ENCODE measurements around the gene LYPD6.

Gene LYPD6

GRCh38 chr2:149399934-149400615 lies 69.7 kb downstream of the LYPD6 start:
- DNase-seq = no peak

GRCh38 chr2:149400997-149401396 lies 70.6 kb downstream of the LYPD6 start:
- DNase-seq = no peak

- no peak for DNase-seq
These were observed 79.1 kb downstream of the LYPD6 start for GRCh38 chr2:149409506-149409905.

- DNase-seq = no peak
These were observed 80.5 kb downstream of the LYPD6 start for GRCh38 chr2:149410701-149411484.

- no peak for DNase-seq
These were observed 83.1 kb downstream of the LYPD6 start for GRCh38 chr2:149413487-149413886.

- no peak for DNase-seq
These were observed 84.7 kb downstream of the LYPD6 start for GRCh38 chr2:149415086-149415485.

DNA sequence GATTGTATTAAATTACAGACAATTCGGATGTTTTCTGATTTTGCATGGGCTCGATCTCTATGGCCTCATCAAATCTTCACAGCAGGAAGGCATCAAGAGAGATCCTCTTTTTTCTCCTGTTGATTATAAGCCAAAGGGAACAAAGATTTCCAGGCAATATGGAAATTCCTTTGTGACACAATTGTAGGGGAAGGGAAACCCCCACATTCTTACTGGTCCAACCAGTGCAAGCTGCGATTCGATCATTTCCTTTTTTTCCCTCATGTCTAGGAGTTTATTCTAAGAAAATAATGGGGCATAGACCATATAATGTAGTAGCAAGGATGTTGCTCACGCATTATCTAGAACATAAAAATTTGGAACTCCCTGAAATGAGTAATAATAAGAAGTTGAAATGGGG lies 87.7 kb downstream of the LYPD6 start:
- no peak for DNase-seq

DNA sequence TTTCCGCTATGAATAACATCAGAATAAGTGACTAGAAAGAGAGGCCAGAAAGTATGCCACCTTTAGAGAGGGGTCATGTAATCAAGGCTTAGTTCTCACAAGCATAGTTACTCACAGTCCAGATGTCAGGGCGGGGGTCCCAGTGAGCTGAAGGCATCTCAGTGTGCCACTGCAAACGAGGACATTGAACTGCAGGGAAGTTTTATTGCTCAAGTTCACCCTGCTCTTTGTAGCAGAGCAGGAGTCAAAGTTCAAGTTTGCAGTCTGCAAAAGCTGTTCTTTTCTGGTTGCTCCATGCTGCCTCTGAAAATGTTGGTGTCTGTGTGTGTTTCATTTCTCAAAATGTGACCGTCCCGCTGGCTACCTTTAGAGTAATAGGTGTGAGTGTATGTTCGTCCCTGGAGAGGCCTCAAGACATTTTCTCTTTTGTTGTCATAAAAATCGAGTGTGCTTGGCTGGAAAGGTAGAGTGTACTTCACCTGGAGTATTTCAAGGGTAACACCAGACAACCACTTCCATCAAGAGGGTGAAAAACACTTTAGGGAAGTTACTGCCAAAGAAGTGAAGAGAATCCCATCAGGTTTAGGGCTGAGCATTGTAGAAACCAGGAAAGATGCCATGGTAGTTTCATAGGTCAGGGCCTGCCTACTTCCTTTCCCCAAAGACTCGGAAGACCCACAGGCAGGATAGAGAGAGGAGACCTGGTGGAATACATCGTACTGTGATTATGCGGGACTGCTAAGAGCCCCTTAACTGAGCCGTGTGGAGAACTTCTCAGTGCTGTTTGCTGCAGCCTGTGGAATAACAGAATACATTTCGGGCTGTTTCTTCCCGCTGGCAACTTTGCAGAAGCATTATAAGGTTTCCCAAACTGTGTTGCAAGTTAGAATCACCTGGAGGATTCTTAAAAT lies 89.9 kb downstream of the LYPD6 start:
- no peak for DNase-seq

- DNase-seq = no peak
These were observed 91.4 kb downstream of the LYPD6 start for GRCh38 chr2:149421791-149422190.

DNA sequence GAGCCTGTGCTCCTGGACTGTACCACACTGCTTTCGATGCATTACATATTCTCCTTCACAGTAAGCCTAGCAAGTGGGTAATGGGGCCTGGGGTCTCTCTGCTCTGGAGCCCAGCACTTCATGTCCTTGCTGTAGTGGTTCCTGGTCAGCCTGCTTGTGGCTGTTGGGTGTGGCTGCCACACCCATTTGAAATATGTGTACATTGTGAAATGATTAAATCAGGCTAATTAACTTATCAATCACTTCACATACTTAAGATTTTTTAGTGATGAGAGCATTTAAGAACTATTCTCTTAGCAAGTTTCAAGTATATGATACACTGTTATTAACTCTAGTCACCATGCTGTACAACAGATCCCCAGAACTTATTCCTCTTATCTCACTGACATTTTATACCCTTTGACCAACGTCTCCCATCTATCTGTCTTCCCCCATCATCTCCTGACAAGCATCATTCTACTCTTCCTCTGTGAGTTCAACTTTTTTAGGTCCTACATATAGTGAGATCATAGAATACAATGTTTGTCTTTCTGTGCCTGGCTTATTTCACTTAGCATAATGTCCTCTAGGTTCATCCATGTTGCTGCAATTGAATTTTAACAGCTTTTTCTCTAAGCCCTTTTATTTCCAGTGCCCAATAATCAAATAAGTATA lies 92.1 kb downstream of the LYPD6 start:
- no peak for DNase-seq

- DNase-seq = no peak
These were observed 92.6 kb downstream of the LYPD6 start for GRCh38 chr2:149422991-149423338.

- DNase-seq = no peak
These were observed 93.2 kb downstream of the LYPD6 start for GRCh38 chr2:149423630-149424029.

- DNase-seq = no peak
These were observed 97.0 kb downstream of the LYPD6 start for GRCh38 chr2:149427387-149427786.

GRCh38 chr2:149428783-149429182 lies 98.4 kb downstream of the LYPD6 start:
- no peak for DNase-seq

DNA sequence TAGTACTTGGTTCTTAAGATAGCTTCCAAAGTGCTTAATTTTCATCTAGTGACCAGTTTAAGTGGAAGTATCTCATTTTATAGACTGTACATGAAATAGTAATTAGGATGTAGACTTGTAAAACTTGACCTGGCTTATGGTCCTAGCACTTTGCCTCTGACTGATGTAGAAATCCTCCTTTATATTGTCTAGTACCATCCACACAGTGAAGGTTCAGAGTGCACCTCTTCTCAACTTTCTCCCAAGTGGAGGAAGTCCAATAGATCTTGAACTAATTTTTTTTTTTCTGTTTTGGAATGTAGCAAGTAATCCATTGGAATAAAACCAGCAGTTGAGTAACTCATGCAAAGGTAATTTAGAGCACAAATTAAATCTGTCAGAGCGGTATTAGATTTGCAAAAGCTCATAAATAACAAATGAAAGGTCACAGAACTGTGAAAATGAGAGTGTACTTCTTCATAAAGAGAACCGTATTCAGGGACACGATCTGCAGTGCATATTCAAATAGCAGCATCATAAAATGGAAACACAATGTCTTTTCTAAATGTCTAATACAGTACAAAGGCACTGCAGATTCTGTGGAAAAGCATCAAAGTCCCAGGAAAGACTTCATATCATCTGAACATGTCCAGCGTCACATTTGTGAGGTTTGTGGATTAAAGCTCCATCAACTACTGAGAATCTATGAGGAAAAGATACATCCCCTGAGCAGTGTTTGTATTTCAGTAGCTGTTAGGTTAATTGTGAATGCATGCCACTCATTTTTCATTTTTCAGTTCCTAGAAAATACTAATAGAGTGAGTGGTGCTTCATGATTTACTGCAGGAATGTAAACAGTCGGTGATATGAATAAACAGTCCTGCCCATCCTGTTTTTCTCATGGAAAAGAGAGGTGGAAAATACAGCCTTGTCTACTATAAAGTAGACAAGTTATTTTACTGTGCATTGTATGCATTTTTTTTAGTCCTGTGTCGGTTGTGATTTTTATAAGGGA lies 100.7 kb downstream of the LYPD6 start:
- no peak for DNase-seq

DNA sequence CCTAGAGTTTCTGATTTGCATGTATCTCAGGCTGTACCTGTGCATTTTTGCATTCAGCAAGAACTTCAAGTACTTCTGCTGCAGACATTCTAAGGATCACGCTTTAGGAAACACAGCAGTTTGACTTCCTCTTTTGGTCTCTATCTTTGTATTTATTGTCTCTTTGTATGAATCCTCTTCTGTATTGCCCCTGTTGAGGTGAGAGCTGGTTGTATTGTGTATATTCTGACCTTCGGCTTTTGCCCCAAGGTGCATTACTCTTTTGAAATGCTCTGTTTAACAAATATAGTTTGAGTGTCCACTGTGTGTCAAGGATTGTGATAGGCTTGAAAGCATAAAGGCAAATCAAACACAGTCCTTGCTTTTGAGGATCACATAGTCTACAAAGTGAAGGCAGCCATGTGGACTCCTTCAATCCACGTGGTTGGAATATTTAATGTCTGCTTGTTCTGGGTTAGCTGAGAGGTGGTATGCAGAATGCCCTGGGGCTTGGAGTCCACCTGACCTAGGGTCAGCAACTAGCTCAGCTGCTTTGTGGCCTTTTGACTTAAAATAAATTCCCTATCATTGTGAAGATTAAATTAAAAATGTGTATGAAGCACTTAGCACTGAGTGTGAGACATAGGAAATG lies 108.1 kb downstream of the LYPD6 start:
- no peak for DNase-seq

DNA sequence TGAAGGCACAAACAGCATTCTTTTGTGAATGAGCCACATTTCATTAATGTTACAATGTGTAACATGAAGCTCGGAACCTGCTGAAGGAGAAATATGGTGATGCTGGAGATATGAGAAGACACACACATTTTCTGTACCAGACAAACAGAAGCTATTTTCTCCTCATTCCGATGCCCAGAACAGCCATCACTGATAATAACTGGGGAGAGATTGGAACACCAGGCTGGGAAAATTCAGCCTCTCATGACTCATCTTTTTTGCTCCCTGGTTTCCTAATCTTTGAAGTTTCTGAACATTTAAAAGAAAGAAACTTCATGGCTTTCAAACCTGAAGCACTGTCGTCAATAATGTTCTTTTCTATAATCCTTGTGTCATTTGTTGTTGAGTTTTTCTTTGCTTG lies 110.9 kb downstream of the LYPD6 start:
- DNase-seq = no peak

DNA sequence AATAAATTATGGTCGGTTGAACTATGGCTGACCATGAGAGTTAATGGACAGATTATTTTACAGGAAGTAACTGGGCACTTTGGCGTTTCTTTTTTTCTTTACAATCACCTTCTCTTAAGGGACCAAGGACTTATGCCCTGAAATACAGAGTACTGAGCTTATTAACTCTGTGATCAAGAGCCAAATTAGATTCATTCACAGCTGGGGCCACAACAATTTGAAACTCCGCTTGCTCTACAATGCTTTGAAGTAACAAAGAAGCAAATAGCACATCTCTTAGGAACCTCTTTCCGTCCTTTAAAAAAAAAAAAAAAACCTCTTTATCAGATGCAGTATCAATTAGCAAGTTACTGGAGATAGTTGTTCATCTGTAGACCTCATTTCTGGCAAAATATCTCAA lies 112.0 kb downstream of the LYPD6 start:
- DNase-seq = no peak

DNA sequence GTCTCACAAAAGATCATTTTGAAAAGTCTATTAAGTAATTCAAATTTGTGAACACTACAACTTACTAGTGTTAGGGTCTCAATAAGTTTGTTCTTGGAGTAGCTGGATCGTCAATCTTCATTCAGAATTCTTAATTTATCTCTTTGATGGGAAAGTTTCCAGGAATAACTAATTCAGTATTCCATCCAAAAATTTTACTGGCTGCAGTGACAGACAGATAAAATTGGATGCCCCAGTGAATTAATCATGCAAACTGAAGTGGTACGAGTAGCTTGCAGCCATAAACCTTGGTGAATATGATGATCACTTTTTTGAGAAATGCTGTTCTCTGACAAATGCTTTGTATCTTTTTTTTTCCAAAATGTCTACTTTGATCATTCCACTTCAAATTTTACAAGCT lies 112.8 kb downstream of the LYPD6 start:
- DNase-seq = no peak

DNA sequence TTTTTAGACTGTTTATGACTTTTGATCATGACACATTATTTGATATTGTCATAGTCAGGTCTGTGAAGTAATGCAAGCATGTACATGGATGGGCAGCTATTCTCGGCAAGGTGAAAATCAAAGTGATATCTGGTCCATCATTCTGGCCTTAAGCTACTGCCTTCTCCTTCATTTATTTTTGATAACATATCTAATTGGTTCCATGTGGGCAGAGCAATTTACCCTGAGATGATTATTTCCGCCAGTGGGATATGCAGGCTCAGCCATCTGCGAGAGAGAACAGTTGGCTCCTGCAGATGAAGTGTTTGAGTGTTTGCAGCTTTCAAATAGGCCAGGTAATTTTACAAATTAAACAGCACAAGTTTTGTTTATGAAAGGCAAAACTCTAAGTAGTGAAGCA lies 116.4 kb downstream of the LYPD6 start:
- DNase-seq = no peak

Measured in anterior cingulate cortex (tissue), 58 donors.